NOMO-1 treated with DMSO at 0.1 percent for 48 hours (cell line): Measurements from ENCODE around the gene MC1R.
"Not testable (repeated sequence)": the region's sequence is repeated elsewhere in the genome, so short reads cannot be mapped to it uniquely, and the experiment has no call there.

Experiments used
- DNase-seq: peaks from one replicate; lab custom pipeline; 2025; ENCODE audit not compliant: unreplicated experiment; lab: John Stamatoyannopoulos, UW

The MC1R gene

DNA sequence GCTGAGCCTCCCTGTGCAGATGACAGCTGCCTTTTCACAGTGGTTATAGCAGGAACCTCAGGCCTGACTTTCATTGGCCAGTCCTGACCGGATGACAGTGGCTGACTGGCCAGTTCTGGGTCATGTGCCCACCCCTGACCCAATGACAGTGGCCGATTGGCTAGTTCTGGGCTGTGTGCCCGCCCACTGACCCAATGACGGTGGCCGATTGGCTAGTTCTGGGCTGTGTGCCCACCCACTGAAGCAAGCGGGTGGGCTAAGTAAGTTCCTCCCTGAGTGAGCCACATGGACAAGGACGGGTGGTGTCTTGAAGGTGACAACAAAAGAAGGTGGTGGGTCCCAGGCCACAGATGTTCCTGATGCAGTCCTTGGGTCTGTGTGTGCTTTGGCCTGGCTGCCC is 39.4 kb downstream of the MC1R start:
- DNase-seq = peak; percentile 82

DNA sequence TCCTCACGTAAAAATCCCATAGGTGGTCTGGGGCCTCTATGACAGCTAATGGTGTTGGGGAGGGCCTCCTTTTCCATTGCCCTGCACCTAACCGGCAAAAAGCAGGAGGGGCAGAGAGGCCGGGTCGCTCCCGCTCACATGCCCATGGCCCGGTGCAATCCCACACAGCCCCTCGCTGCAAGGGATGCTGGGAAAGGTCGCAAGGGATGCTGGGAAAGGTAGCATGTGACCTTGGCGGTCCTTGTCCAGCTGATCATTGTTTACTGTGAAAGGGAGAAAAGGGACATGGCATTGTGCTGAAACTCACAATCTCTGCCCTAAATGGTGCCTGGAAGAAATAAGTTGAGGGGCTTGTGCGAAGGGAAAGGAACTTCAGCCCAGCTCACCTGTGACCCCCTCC is 39.9 kb downstream of the MC1R start:
- DNase-seq = no peak

DNA sequence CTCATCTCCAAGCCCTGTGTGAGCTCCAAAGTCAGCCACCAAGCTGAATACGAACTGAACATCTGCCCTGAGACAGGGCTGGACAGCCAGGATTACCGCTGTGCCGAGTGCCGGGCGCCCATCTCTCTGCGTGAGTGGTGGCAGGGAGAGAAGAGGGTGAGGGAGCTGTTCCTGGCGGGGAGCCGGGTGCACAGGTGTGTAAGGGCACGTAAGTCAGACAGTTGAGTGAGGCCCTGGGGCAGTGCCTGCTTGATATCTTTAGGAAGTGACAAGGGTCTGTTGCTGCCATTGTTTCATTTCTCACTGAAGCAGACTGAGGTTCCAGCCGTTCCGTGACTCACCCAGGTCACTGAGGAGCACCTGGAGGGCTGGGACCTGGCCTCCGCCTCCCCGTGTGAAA is 42.3 kb downstream of the MC1R start:
- no peak for DNase-seq

- DNase-seq = no peak
These were observed 43.3 kb downstream of the MC1R start for GRCh38 chr16:89961920-89962319.

DNA sequence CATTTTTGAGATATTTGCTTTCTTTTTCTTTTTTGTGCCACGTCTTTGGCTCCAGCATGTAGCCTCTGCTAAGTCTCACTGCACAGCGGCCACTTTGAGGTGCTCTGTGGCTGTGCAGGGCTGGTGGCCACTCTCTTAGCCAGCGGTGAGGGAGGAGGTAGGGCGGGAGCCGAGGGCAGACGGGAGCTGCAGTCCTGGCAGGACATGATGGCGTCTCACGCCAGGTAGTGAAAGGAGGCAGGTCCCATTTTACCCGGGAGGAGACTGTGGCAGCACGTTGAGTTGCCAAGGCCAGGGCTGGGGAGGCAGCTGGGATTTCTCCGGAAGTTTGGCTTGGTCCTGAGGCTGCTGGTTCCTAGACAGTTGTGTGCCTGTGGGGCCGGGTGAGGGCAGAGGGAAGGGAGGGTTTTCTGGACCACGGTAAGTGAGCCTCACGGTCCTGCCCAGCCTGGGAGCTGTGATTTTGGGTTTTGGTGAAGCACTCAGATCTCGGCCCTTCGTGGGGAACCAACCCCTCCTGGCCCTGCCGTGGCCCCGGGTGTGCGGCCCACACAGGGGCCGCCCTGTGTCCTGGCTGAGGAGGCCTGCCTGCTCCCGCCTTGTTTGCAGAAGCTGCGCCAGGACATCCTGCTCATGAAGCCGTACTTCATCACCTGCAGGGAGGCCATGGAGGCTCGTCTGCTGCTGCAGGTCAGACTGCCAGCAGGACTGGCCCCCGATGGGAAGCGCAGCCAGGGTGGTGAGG is 44.3 kb downstream of the MC1R start:
- DNase-seq = no peak

- no peak for DNase-seq
These were observed 45.5 kb downstream of the MC1R start for GRCh38 chr16:89964201-89964600.

DNA sequence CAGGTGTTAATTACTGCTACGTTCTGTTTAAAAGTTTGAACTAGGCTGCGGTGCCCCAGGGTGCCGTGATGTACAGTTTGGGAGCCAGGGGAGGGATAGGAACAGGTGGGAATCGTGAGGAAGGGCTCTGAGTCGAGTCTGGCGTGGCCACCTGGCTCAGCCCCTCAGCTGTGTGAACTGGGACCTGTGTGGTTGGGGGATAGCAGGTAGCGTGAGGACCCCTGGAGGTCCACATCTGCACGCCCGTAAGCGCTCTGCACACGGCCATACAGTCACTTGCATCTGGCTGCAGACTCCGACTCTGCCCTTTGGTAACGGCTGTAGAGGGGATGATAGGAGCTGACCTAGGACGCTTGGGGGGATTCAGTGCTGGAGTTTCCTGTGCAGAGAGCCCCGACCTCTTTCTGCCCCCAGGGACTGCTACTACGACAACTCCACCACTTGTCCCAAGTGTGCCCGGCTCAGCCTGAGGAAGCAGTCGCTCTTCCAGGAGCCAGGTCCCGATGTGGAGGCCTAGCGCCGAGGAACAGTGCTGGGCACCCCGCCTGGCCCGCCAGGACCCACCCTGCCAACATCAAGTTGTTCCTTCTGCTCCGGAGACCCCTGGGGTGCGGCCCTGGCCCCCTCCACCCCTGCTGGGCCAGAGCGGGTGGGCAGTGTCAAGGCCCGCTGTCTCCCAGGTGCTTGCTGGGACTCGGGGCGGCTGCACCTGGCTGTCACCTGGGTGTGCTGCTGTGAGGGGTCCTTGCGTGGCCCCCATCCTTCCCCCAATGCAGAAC is 47.0 kb downstream of the MC1R start:
- no peak for DNase-seq

GRCh38 chr16:89966756-89967155 is 48.1 kb downstream of the MC1R start:
- no peak for DNase-seq

DNA sequence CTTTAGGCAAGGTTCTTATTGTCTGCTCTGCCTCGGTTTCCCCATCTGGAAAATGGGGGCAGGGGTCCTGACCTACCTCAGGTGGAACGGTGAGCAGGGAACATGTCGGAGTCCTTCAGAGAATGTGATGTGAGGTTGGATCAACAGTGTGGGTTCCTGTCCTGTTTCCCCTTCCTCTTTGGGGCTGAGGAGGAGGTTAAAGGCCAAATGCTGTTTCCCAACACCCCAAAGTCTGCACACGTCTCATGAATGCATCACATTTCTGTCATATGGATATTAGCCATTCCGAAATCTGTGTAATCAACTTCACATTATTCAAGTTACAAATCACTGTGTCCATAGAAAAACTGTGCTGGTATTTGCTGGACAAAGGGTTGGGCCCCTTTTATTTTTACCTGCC is 48.8 kb downstream of the MC1R start:
- not testable (repeated sequence) for DNase-seq

DNA sequence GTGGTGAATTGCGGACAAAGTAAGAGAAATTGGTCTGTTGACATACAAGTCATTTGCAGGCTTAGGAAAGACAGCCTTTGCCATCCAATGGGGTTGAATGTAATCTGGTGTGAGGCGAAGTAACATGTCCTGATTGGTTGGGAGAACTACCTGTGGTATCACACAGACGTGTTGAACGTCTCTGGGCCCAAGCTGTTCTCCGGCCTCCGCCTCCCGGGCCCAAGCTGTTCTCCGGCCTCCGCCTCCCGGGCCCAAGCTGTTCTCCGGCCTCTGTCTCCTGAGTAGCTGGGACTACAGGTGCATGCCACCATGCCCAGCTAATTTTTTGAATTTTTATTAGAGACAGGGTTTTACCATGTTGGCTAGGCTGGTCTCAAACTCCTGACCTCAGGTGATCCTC is 49.4 kb downstream of the MC1R start:
- DNase-seq = not testable (repeated sequence)

GRCh38 chr16:89969741-89970410 is 51.2 kb downstream of the MC1R start:
- peak; percentile 76 for DNase-seq
